Testis (tissue), 3 donors: ENCODE measurements around the gene UCP3. TPM values are rescaled to one million over a fixed set of nuclear protein-coding genes. Genes with fewer than 3 reads are reported as not detected.

ENCODE experiments used
- DNase-seq: peaks from one replicate; pipeline ENCODE4 v3.0.0-alpha.2; 2019
- H3K27ac ChIP-seq, 2 donors: fragments of 200-600 bp; sonication (generic); one replicate each; pipeline ENCODE4 v1.5.1; 2019
- H3K27me3 ChIP-seq: fragments of 200-600 bp; sonication (generic); one replicate; pipeline ENCODE4 v1.5.1; 2019
- H3K36me3 ChIP-seq: fragments of 200-600 bp; sonication (generic); one replicate; pipeline ENCODE4 v1.5.1; 2017; ENCODE audit warnings: low read depth; ENCODE audit errors: missing control alignments
- H3K4me1 ChIP-seq: fragments of 200-600 bp; sonication (generic); one replicate; pipeline ENCODE4 v1.5.1; 2019
- H3K4me3 ChIP-seq, 2 donors: fragments of 200-600 bp; sonication (generic); one replicate each; pipeline ENCODE4 v1.5.1; 2017 to 2019
- H3K9me3 ChIP-seq: fragments of 200-600 bp; sonication (generic); one replicate; pipeline ENCODE4 v1.5.1; 2017
- POLR2A ChIP-seq: fragments of 450-650 bp; IDR thresholded peaks from one replicate; pipeline ENCODE4 v1.6.1; 2017; ENCODE audit warnings: antibody characterized with exemption, mild to moderate bottlenecking, moderate library complexity
- WGBS, 2 donors: methylation state at CpG; one replicate each; pipeline ENCODE4 v1.1.5; 2018; 5-methylcytosine and 5-hydroxymethylcytosine counted together
- intact Hi-C: fragments of 100-400 bp; cut with DNase I; formaldehyde crosslinking; loops from one replicate; pipeline ENCODE4 v1.15.1; 2023; ENCODE audit warnings: low total_unique reads
- polyA plus RNA-seq: library from polyadenylated mRNA; stranded (reverse); fragments of 350-450 nt; fragmentation: Illumina TruSeq; extraction: RNeasy Lipid Tissue Mini Kit (QIAGEN cat#74804); gene quantifications from one replicate; pipeline ENCODE4 v1.2.3, GENCODE V29; 2014; ENCODE audit warnings: low read depth, low replicate concordance; ENCODE audit not compliant: insufficient read depth
- total RNA-seq, 2 donors: library from RNA; depleted of rRNA; stranded (reverse); fragments of >200 nt; gene quantifications; one replicate each; pipeline ENCODE4 v1.2.3, GENCODE V29; 2016
- TF ChIP-seq, protein P1 (sequence below), 3 experiments: fragments of 450-650 bp in 2 of 3; fragments of 200-600 bp in 1 of 3; sonication (generic) in 1 of 3; IDR thresholded peaks; one replicate each; pipeline ENCODE4 v1.5.1; 2016 to 2019; ENCODE audit warnings: antibody characterized with exemption in 3 of 3, mild to moderate bottlenecking in 2 of 3, moderate library complexity in 1 of 3

Gene UCP3
- total and polyA plus RNA-seq, 3 donors from 2014 or later, result 5.8 to 10.0 (median 9.7) TPM

GRCh38 chr11:74033046-74033445 is 24.2 kb upstream of the UCP3 start:
- WGBS, 2 donors, result 94 to 95% methylated on average over 1 to 3 of the region's 3 CpGs
- H3K27ac ChIP-seq, result no peak overlapping the region
- no peaks in the 10 kb centered on the region for H3K9me3 ChIP-seq
- H3K4me1 ChIP-seq, result no peaks in the 10 kb centered on the region
- DNase-seq, result no peak
- no peaks in the 10 kb centered on the region for H3K36me3 ChIP-seq
- no peak overlapping the region for H3K4me3 ChIP-seq
- intact Hi-C loops, result no loop called here
- no peaks in the 10 kb centered on the region for H3K27me3 ChIP-seq
- TF ChIP-seq, protein P1, sequence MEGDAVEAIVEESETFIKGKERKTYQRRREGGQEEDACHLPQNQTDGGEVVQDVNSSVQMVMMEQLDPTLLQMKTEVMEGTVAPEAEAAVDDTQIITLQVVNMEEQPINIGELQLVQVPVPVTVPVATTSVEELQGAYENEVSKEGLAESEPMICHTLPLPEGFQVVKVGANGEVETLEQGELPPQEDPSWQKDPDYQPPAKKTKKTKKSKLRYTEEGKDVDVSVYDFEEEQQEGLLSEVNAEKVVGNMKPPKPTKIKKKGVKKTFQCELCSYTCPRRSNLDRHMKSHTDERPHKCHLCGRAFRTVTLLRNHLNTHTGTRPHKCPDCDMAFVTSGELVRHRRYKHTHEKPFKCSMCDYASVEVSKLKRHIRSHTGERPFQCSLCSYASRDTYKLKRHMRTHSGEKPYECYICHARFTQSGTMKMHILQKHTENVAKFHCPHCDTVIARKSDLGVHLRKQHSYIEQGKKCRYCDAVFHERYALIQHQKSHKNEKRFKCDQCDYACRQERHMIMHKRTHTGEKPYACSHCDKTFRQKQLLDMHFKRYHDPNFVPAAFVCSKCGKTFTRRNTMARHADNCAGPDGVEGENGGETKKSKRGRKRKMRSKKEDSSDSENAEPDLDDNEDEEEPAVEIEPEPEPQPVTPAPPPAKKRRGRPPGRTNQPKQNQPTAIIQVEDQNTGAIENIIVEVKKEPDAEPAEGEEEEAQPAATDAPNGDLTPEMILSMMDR (IDR thresholded peaks at IDR 0.05), result no peak
- no peak for TF ChIP-seq POLR2A

- no peaks in the 10 kb centered on the region for H3K27me3 ChIP-seq
- TF ChIP-seq POLR2A, result no peak
- TF ChIP-seq, protein P1 (IDR thresholded peaks at IDR 0.05), result no peak
- no peaks in the 10 kb centered on the region for H3K4me1 ChIP-seq
- H3K36me3 ChIP-seq, result no peaks in the 10 kb centered on the region
- intact Hi-C loops, result no loop called here
- H3K9me3 ChIP-seq, result no peaks in the 10 kb centered on the region
- no peak for DNase-seq
- H3K27ac ChIP-seq, result no peak overlapping the region
- 78 to 83% methylated on average over 9 of the region's 9 CpGs for WGBS, 2 donors
- H3K4me3 ChIP-seq, result no peak overlapping the region
These were observed 22.1 kb upstream of the UCP3 start for GRCh38 chr11:74030723-74031676.

GRCh38 chr11:74025467-74026166 is 16.7 kb upstream of the UCP3 start:
- Histone ChIP-seq H3K4me3 (no peak overlapping the region), H3K36me3 (no peaks in the 10 kb centered on the region), H3K9me3 (no peaks in the 10 kb centered on the region), H3K27me3 (no peaks in the 10 kb centered on the region), H3K27ac (no peak overlapping the region), H3K4me1 (no peaks in the 10 kb centered on the region)
- TF ChIP-seq POLR2A, result no peak
- TF ChIP-seq, protein P1 (IDR thresholded peaks at IDR 0.05), result no peak
- 90 to 93% methylated on average over 7 of the region's 7 CpGs for WGBS, 2 donors
- intact Hi-C loops, result no loop called here
- no peak for DNase-seq

DNA sequence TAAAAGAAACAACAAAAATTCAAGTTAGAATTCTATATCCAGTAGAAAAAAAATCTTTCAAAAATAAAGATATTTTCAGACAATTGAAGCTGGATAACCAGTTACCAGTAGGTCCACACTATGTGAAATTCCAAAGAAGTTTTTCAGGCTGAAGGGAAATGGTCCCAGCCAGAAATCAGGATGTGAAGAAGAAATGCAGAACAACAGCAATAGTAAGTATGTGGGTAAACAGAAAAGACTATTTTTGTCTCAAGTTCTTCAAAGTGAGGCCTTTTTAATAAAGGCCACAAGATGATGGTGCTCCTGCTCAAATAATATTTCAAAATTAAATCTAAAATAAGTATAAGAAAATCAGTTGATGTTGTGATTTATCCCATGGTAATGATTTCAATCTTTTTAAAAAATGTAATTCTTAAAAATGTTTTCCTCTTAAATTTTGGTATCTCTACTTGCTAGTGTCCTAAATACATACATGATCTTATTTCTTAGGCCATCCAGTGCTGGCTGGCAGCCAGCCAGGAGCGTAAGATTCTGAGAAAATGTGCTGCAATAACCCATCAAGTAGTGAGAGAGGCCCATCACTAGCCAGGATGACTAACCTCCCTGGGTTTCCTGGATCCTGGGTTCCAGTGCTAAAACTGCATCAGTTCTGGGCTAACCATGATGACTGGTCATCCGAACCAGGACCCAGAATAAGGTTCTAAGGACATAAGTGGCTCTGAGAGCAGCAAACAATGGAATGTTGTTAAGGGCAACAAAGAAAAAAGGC is 15.6 kb upstream of the UCP3 start:
- no peaks in the 10 kb centered on the region for H3K4me1 ChIP-seq
- no peak overlapping the region for H3K4me3 ChIP-seq
- DNase-seq, result peak; percentile 27
- 65 to 83% methylated on average over 2 of the region's 2 CpGs for WGBS, 2 donors
- TF ChIP-seq, protein P1 (IDR thresholded peaks at IDR 0.05), result no peak
- no peak for TF ChIP-seq POLR2A
- no peak overlapping the region for H3K27ac ChIP-seq
- intact Hi-C loops, result no loop called here
- no peaks in the 10 kb centered on the region for H3K36me3 ChIP-seq
- no peaks in the 10 kb centered on the region for H3K27me3 ChIP-seq
- H3K9me3 ChIP-seq, result no peaks in the 10 kb centered on the region
